Neuronal stem cell (in vitro differentiated cells): ENCODE results near the gene SLC38A1.

ENCODE experiments used
- DNase-seq: peaks from one replicate; pipeline ENCODE4 v3.0.0-alpha.2; 2013; ENCODE audit warnings: low spot score
- H2AFZ ChIP-seq: one replicate; pipeline ENCODE4 v1.6.1; 2013; ENCODE audit warnings: mild to moderate bottlenecking, low read length, inconsistent platforms
- H2AK5ac ChIP-seq: 2 replicates; pipeline ENCODE4 v1.6.1; 2013; ENCODE audit warnings: low read depth, mild to moderate bottlenecking, inconsistent platforms, low read length, moderate library complexity, mixed read lengths
- H2BK120ac ChIP-seq: 2 replicates; pipeline ENCODE4 v1.6.1; 2013; ENCODE audit warnings: low read depth, mild to moderate bottlenecking, inconsistent platforms, low read length, moderate library complexity, mixed read lengths
- H2BK12ac ChIP-seq: one replicate; pipeline ENCODE4 v1.6.1; 2013; ENCODE audit warnings: low read length, inconsistent platforms
- H2BK15ac ChIP-seq: 2 replicates; pipeline ENCODE4 v1.6.1; 2013; ENCODE audit warnings: mild to moderate bottlenecking, low read length, inconsistent platforms, mixed read lengths
- H2BK5ac ChIP-seq: one replicate; pipeline ENCODE4 v1.6.1; 2013; ENCODE audit warnings: inconsistent platforms, mild to moderate bottlenecking, low read length, moderate library complexity
- H3K14ac ChIP-seq: one replicate; pipeline ENCODE4 v1.6.1; 2013; ENCODE audit warnings: low read length, inconsistent platforms
- H3K18ac ChIP-seq: 2 replicates; pipeline ENCODE4 v1.6.1; 2013; ENCODE audit warnings: low read length, inconsistent platforms
- H3K23ac ChIP-seq: 2 replicates; pipeline ENCODE4 v1.6.1; 2013; ENCODE audit warnings: low read depth, mild to moderate bottlenecking, mixed read lengths, low read length, inconsistent platforms; ENCODE audit not compliant: poor library complexity
- H3K27ac ChIP-seq: replicated peaks from 3 replicates; pipeline ENCODE4 v1.5.1; 2013; ENCODE audit warnings: low read length, inconsistent platforms
- H3K27me3 ChIP-seq, 3 experiments: 2 replicates each; pipeline ENCODE4 v1.6.1; 2013; ENCODE audit warnings: low read length in 3 of 3, mild to moderate bottlenecking in 2 of 3, inconsistent platforms in 1 of 3, low read depth in 1 of 3, mixed read lengths in 1 of 3, moderate library complexity in 1 of 3; ENCODE audit not compliant: control insufficient read depth in 3 of 3, insufficient read depth in 3 of 3
- H3K36me3 ChIP-seq, 2 donors: replicated peaks in 1 of 2; 2 replicates each; pipeline ENCODE4 v1.6.1; 2013; ENCODE audit warnings: low read length in 2 of 2; ENCODE audit not compliant: control insufficient read depth in 2 of 2, insufficient read depth in 2 of 2
- H3K4ac ChIP-seq: 2 replicates; pipeline ENCODE4 v1.6.1; 2013; ENCODE audit warnings: inconsistent platforms, mild to moderate bottlenecking, low read length, moderate library complexity
- H3K4me1 ChIP-seq, 2 donors: 1 replicate in 1 of 2; 2 replicates in 1 of 2; pipeline ENCODE4 v1.6.1; 2013; ENCODE audit warnings: low read length in 2 of 2, low read depth in 1 of 2; ENCODE audit not compliant: control insufficient read depth in 2 of 2, insufficient read depth in 1 of 2
- H3K4me2 ChIP-seq: one replicate; pipeline ENCODE4 v1.6.1; 2013; ENCODE audit warnings: mild to moderate bottlenecking, low read length, inconsistent platforms; ENCODE audit not compliant: insufficient read depth, poor library complexity, severe bottlenecking
- H3K4me3 ChIP-seq, 2 donors: 2 replicates each; pipeline ENCODE4 v1.5.1; 2013; ENCODE audit warnings: low read length in 2 of 2, mild to moderate bottlenecking in 2 of 2, inconsistent platforms in 1 of 2, moderate library complexity in 1 of 2
- H3K79me1 ChIP-seq: one replicate; pipeline ENCODE4 v1.6.1; 2013; ENCODE audit warnings: low read depth, mild to moderate bottlenecking, inconsistent platforms, low read length, moderate library complexity
- H3K9ac ChIP-seq: one replicate; pipeline ENCODE4 v1.6.1; 2013; ENCODE audit warnings: mild to moderate bottlenecking, low read depth, low read length, inconsistent platforms; ENCODE audit not compliant: poor library complexity
- H3K9me3 ChIP-seq, 2 donors: replicated peaks in 1 of 2; 2 replicates each; pipeline versions ENCODE3 to v1.6.1; 2013; ENCODE audit warnings: low read length in 2 of 2, mild to moderate bottlenecking in 2 of 2, inconsistent platforms in 1 of 2, low read depth in 1 of 2, mixed read lengths in 1 of 2, moderate library complexity in 1 of 2; ENCODE audit not compliant: control insufficient read depth in 2 of 2, insufficient read depth in 1 of 2
- H4K8ac ChIP-seq: one replicate; pipeline ENCODE4 v1.6.1; 2013; ENCODE audit warnings: low read depth, mild to moderate bottlenecking, inconsistent platforms, low read length, moderate library complexity
- H4K91ac ChIP-seq: one replicate; pipeline ENCODE4 v1.6.1; 2013; ENCODE audit warnings: low read length, low read depth, mild to moderate bottlenecking, inconsistent platforms; ENCODE audit not compliant: poor library complexity
- WGBS, 2 donors: extraction: QIAGEN DNeasy Blood & Tissue Kit; methylation state at CpG; one replicate each; pipeline ENCODE4 v1.1.7; 2013; ENCODE audit warnings: missing lambda C conversion rate in 2 of 2, mixed read lengths in 1 of 2; ENCODE audit not compliant: insufficient read length in 2 of 2, insufficient replicate concordance in 1 of 2; ENCODE audit errors: extremely low coverage in 2 of 2; 5-methylcytosine and 5-hydroxymethylcytosine counted together

SLC38A1 gene

GRCh38 chr12:46234000-46234399 lies 34.8 kb downstream of the SLC38A1 start:
- H3K79me1 ChIP-seq, result peaks cover 2% of the 10 kb centered on the region
- no peak overlapping the region for H3K14ac ChIP-seq
- H2BK15ac ChIP-seq, result no peak overlapping the region
- no peak for DNase-seq
- H3K36me3 ChIP-seq, result peaks cover 7 to 81% of the 10 kb centered on the region in 2 donors
- H3K27me3 ChIP-seq, result no peaks in the 10 kb centered on the region
- H4K91ac ChIP-seq, result no peak overlapping the region
- H3K27ac ChIP-seq, result no peak overlapping the region
- no peak overlapping the region for H2AK5ac ChIP-seq
- no peak overlapping the region for H3K18ac ChIP-seq
- H2BK120ac ChIP-seq, result no peak overlapping the region
- H2BK12ac ChIP-seq, result no peak overlapping the region
- no peak overlapping the region for H3K4ac ChIP-seq
- H3K9ac ChIP-seq, result no peak overlapping the region
- no peak overlapping the region for H2AFZ ChIP-seq
- H2BK5ac ChIP-seq, result no peak overlapping the region
- H3K4me2 ChIP-seq, result no peak overlapping the region
- no peak overlapping the region for H3K4me3 ChIP-seq
- H3K9me3 ChIP-seq, result no peaks in the 10 kb centered on the region
- WGBS, 2 donors, result no CpG with 5 or more reads among the region's 1 CpG
- no peak overlapping the region for H3K23ac ChIP-seq
- H4K8ac ChIP-seq, result no peak overlapping the region
- H3K4me1 ChIP-seq, result no peaks in the 10 kb centered on the region

- H3K27ac ChIP-seq, result no peak overlapping the region
- H3K27me3 ChIP-seq, result no peaks in the 10 kb centered on the region
- H2BK15ac ChIP-seq, result no peak overlapping the region
- H3K36me3 ChIP-seq, result peaks cover 6 to 81% of the 10 kb centered on the region in 2 donors
- no peak overlapping the region for H3K18ac ChIP-seq
- H2BK5ac ChIP-seq, result no peak overlapping the region
- H2AFZ ChIP-seq, result no peak overlapping the region
- peaks cover 2% of the 10 kb centered on the region for H3K79me1 ChIP-seq
- no peak overlapping the region for H2BK120ac ChIP-seq
- no peak overlapping the region for H3K14ac ChIP-seq
- H3K9me3 ChIP-seq, result no peaks in the 10 kb centered on the region
- no peak overlapping the region for H4K8ac ChIP-seq
- H3K4me1 ChIP-seq, result no peaks in the 10 kb centered on the region
- no peak overlapping the region for H2BK12ac ChIP-seq
- no peak overlapping the region for H3K23ac ChIP-seq
- no peak overlapping the region for H3K4ac ChIP-seq
- H3K4me2 ChIP-seq, result no peak overlapping the region
- no CpG with 5 or more reads among the region's 2 CpGs for WGBS, 2 donors
- H3K4me3 ChIP-seq, result no peak overlapping the region
- H3K9ac ChIP-seq, result no peak overlapping the region
- DNase-seq, result no peak
- no peak overlapping the region for H2AK5ac ChIP-seq
- H4K91ac ChIP-seq, result no peak overlapping the region
These were observed 35.4 kb downstream of the SLC38A1 start for GRCh38 chr12:46233423-46233822.

GRCh38 chr12:46230983-46231382 lies 37.9 kb downstream of the SLC38A1 start:
- no peak overlapping the region for H3K18ac ChIP-seq
- no peaks in the 10 kb centered on the region for H3K27me3 ChIP-seq
- no peak overlapping the region for H4K91ac ChIP-seq
- H2BK12ac ChIP-seq, result no peak overlapping the region
- peaks cover 2% of the 10 kb centered on the region for H3K79me1 ChIP-seq
- H3K27ac ChIP-seq, result no peak overlapping the region
- H3K4ac ChIP-seq, result no peak overlapping the region
- H2AFZ ChIP-seq, result no peak overlapping the region
- peaks cover 13 to 80% of the 10 kb centered on the region in 2 donors for H3K36me3 ChIP-seq
- H3K14ac ChIP-seq, result no peak overlapping the region
- H2BK5ac ChIP-seq, result no peak overlapping the region
- WGBS, 2 donors, result no CpG with 5 or more reads among the region's 5 CpGs
- H2AK5ac ChIP-seq, result no peak overlapping the region
- H2BK120ac ChIP-seq, result no peak overlapping the region
- H3K4me3 ChIP-seq, result no peak overlapping the region
- H3K9me3 ChIP-seq, result no peaks in the 10 kb centered on the region
- H3K23ac ChIP-seq, result no peak overlapping the region
- no peak overlapping the region for H3K4me2 ChIP-seq
- no peak overlapping the region for H2BK15ac ChIP-seq
- no peak for DNase-seq
- no peak overlapping the region for H4K8ac ChIP-seq
- H3K4me1 ChIP-seq, result no peaks in the 10 kb centered on the region
- H3K9ac ChIP-seq, result no peak overlapping the region

- Histone ChIP-seq H3K18ac (no peak overlapping the region), H3K79me1 (peaks cover 2% of the 10 kb centered on the region), H3K27me3 (no peaks in the 10 kb centered on the region), H2BK120ac (no peak overlapping the region), H3K27ac (no peak overlapping the region), H2AK5ac (no peak overlapping the region), H3K4me1 (no peaks in the 10 kb centered on the region), H2BK15ac (no peak overlapping the region), H3K4me3 (no peak overlapping the region), H4K91ac (no peak overlapping the region), H3K36me3 (peaks cover 16 to 84% of the 10 kb centered on the region in 2 donors), H3K4me2 (no peak overlapping the region), H3K4ac (no peak overlapping the region), H2AFZ (no peak overlapping the region), H2BK5ac (no peak overlapping the region), H2BK12ac (no peak overlapping the region), H3K23ac (no peak overlapping the region), H3K9me3 (no peaks in the 10 kb centered on the region), H3K14ac (no peak overlapping the region), H3K9ac (no peak overlapping the region), H4K8ac (no peak overlapping the region)
- no peak for DNase-seq
- no CpG with 5 or more reads among the region's 2 CpGs for WGBS, 2 donors
These were observed 38.5 kb downstream of the SLC38A1 start for GRCh38 chr12:46230306-46230705.
